ENCODE measurements around the gene IMPA2. TPM values are rescaled to one million over a fixed set of nuclear protein-coding genes. Genes with fewer than 3 reads are reported as not detected.
A peak's percentile ranks its signal among the peaks of the same experiment; 100 is the strongest.
"Not testable (repeated sequence)": the region's sequence is repeated elsewhere in the genome, so short reads cannot be mapped to it uniquely, and the experiment has no call there.

Gene IMPA2
- total and polyA plus RNA-seq, 4 donors, result 43.4 to 65.4 (median 61.5) TPM

DNA sequence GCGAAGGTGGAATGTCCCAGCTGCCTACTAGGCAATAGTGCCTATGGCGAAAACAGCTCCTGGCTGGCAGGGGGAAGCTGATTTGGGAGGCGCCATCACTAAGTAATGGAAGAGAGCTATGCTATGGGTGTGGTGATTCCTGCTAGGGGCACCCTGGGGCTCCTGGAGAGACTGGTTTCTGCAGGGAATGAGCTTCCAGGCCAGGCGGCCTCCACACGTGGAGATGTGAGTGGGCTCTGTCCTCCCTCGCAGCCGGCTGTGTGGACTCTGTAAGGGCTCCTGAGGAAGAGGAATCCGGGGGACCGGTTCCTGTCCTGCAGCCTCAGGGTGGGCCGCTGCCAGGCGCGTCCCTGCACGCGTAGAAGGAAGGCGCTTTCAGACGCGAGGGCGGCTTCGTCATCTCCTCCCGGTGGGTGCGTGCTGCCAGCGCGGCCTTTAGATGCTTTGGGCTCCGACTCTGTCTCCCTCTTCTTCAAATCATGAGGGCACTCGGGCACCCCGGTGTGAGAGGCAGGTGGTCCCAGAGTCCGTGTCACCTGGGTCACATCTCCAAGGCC is 56.9 kb downstream of the IMPA2 start:
- peaks cover 0 to 3% (median 0%) of the 10 kb centered on the region in 4 donors for H3K36me3 ChIP-seq (ENCODE audit: control insufficient read depth in 4 of 4, insufficient read depth in 4 of 4, low read length in 4 of 4)
- DNase-seq, result peak in 2 of 3 donors; percentile 35 to 46

DNA sequence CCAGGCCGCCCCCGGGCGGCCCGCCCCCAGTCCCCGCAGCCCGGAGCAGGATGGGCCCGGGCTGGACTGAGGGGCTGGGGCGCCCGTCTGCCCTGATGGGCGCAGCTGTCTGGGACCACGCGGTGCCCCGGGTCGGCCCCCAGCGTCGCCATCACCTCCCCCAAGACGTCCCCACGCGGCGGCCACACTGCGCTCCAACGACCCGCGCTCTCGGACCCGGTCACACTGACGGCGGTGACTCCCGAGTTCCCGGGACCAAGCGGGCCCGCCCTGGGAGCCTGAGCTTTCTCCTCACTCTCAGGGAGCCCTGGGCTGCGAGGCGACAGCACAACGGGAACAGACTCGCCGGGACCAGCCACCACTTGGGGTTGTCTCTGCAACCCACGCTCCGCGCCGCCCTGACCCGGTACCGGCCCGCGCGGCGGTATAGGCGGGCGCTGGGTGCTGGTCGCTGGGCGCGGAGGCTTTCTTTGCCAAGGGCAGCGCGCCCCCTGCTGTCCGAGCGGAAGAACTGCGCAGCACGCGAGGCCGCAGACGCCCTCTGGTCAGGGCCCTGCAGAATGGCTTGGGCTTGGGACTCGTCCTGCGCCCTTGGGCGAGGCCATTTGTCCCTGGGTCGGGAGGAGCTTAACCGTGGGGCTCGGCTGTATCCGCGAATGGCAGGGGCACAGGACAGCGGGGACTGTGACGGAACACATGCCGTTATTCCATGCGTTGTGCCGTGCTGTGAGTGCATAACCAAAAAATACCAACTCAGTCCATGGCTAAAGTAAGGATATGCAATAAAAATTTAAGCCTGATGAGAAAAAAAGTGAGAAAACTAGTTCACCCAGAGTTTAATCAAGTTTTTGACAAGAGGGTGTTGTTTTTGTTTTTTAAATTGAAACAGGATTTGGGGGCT is 57.6 kb downstream of the IMPA2 start:
- Histone ChIP-seq H3K27me3 (ENCODE audit: control insufficient read depth in 3 of 3, insufficient read depth in 3 of 3, low read length in 2 of 3) (no peaks in the 10 kb centered on the region), H3K4me3 (peak overlapping the region; percentile 50), H3K9ac (ENCODE audit: insufficient read depth in 1 of 2, low read length in 2 of 2) (no peak overlapping the region), H3K27ac (ENCODE audit: low read depth in 1 of 2, low read length in 1 of 2) (no peak overlapping the region), H3K36me3 (ENCODE audit: control insufficient read depth in 4 of 4, insufficient read depth in 4 of 4, low read length in 4 of 4) (peaks cover 0 to 3% (median 0%) of the 10 kb centered on the region in 4 donors), H3K4me1 (ENCODE audit: control insufficient read depth in 5 of 5, insufficient read depth in 5 of 5, low read length in 5 of 5) (peaks cover 0 to 9% (median 0%) of the 10 kb centered on the region in 5 donors), H3K9me3 (ENCODE audit: control insufficient read depth in 4 of 4, insufficient read depth in 3 of 4, low read length in 3 of 4) (no peaks in the 10 kb centered on the region)
- ATAC-seq (ENCODE audit: insufficient read depth, low FRiP score), result peak; percentile 93
- TF ChIP-seq, protein P1, sequence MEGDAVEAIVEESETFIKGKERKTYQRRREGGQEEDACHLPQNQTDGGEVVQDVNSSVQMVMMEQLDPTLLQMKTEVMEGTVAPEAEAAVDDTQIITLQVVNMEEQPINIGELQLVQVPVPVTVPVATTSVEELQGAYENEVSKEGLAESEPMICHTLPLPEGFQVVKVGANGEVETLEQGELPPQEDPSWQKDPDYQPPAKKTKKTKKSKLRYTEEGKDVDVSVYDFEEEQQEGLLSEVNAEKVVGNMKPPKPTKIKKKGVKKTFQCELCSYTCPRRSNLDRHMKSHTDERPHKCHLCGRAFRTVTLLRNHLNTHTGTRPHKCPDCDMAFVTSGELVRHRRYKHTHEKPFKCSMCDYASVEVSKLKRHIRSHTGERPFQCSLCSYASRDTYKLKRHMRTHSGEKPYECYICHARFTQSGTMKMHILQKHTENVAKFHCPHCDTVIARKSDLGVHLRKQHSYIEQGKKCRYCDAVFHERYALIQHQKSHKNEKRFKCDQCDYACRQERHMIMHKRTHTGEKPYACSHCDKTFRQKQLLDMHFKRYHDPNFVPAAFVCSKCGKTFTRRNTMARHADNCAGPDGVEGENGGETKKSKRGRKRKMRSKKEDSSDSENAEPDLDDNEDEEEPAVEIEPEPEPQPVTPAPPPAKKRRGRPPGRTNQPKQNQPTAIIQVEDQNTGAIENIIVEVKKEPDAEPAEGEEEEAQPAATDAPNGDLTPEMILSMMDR (IDR thresholded peaks at IDR 0.05; ENCODE audit: control extremely low read depth, extremely low read depth), result peak; percentile 99
- 2 to 3% methylated on average over 61 to 74 of the region's 74 CpGs for WGBS, 2 donors
- DNase-seq, result peak; percentile 80 to 85 (median 84)

More for the DNA sequence above, 56.9 kb downstream of the IMPA2 start:
- peaks cover 0 to 9% (median 0%) of the 10 kb centered on the region in 5 donors for H3K4me1 ChIP-seq (ENCODE audit: control insufficient read depth in 5 of 5, insufficient read depth in 5 of 5, low read length in 5 of 5)
- TF ChIP-seq, protein P1 (IDR thresholded peaks at IDR 0.05; ENCODE audit: control extremely low read depth, extremely low read depth), result no peak
- no peaks in the 10 kb centered on the region for H3K9me3 ChIP-seq (ENCODE audit: control insufficient read depth in 4 of 4, insufficient read depth in 3 of 4, low read length in 3 of 4)
- ATAC-seq (ENCODE audit: insufficient read depth, low FRiP score), result peak; percentile 6
- WGBS, 2 donors, result 19 to 32% methylated on average over 27 of the region's 27 CpGs
- no peaks in the 10 kb centered on the region for H3K27me3 ChIP-seq (ENCODE audit: control insufficient read depth in 3 of 3, insufficient read depth in 3 of 3, low read length in 2 of 3)
- H3K9ac ChIP-seq (ENCODE audit: insufficient read depth in 1 of 2, low read length in 2 of 2), result no peak overlapping the region
- H3K4me3 ChIP-seq, result no peak overlapping the region
- H3K27ac ChIP-seq (ENCODE audit: low read depth in 1 of 2, low read length in 1 of 2), result no peak overlapping the region

DNA sequence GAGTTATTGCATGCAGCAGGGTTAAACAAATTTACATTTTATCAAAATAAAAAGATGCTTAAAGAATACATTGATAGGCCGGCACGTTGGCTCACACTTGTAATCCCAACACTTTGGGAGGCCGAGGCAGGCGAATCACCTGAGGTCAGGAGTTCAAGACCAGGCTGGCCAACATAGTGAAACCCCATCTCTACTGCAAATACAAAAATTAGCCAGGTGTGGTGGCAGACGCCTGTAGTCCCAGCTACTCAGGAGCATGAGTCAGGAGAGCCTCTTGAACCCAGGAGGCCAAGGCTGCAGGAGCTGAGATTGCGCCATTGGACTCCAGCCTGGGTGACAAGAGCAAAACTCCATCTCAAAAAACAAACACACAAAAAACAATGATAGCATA is 58.2 kb downstream of the IMPA2 start:
- not testable (repeated sequence) for H3K4me3 ChIP-seq; DNase-seq; H3K27ac ChIP-seq (ENCODE audit: low read depth in 1 of 2, low read length in 1 of 2); H3K9ac ChIP-seq (ENCODE audit: insufficient read depth in 1 of 2, low read length in 2 of 2); ATAC-seq (ENCODE audit: insufficient read depth, low FRiP score); H3K36me3 ChIP-seq (ENCODE audit: control insufficient read depth in 4 of 4, insufficient read depth in 4 of 4, low read length in 4 of 4); H3K4me1 ChIP-seq (ENCODE audit: control insufficient read depth in 5 of 5, insufficient read depth in 5 of 5, low read length in 5 of 5); H3K27me3 ChIP-seq (ENCODE audit: control insufficient read depth in 3 of 3, insufficient read depth in 3 of 3, low read length in 2 of 3); H3K9me3 ChIP-seq (ENCODE audit: control insufficient read depth in 4 of 4, insufficient read depth in 3 of 4, low read length in 3 of 4)
- WGBS, 2 donors, result 64 to 76% methylated on average over 6 of the region's 6 CpGs

DNA sequence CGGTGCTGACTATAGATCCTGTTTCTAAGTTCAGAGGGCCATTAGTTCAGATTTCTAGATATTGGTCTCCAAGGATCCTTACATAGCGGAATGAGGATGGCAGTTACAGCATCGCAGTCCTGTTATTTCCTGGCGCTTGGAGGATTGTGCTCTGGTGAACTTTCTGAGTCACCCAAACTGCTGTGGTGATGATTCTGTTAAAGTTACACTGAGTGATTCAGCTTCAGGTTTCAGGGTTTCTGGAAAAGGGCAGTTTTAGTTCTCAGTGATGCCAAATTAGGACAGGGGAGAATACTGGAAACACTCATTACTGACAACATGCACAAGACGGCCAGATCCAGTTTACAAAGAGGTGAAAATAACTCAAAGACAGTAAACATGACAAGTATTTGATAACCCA is 60.3 kb downstream of the IMPA2 start:
- Histone ChIP-seq H3K27me3 (ENCODE audit: control insufficient read depth in 3 of 3, insufficient read depth in 3 of 3, low read length in 2 of 3) (no peaks in the 10 kb centered on the region), H3K9me3 (ENCODE audit: control insufficient read depth in 4 of 4, insufficient read depth in 3 of 4, low read length in 3 of 4) (no peaks in the 10 kb centered on the region), H3K9ac (ENCODE audit: insufficient read depth in 1 of 2, low read length in 2 of 2) (no peak overlapping the region), H3K27ac (ENCODE audit: low read depth in 1 of 2, low read length in 1 of 2) (no peak overlapping the region), H3K4me3 (no peak overlapping the region), H3K4me1 (ENCODE audit: control insufficient read depth in 5 of 5, insufficient read depth in 5 of 5, low read length in 5 of 5) (peaks cover 0 to 9% (median 0%) of the 10 kb centered on the region in 5 donors), H3K36me3 (ENCODE audit: control insufficient read depth in 4 of 4, insufficient read depth in 4 of 4, low read length in 4 of 4) (no peaks in the 10 kb centered on the region)
- TF ChIP-seq, protein P1 (IDR thresholded peaks at IDR 0.05; ENCODE audit: control extremely low read depth, extremely low read depth), result no peak
- WGBS, 2 donors, result 69 to 70% methylated on average over 5 of the region's 5 CpGs
- ATAC-seq (ENCODE audit: insufficient read depth, low FRiP score) (no peak), DNase-seq (no peak)
